GM21367 (cell line): ENCODE results near the gene FOXRED1.

ENCODE experiments used
- ATAC-seq: cut with Tn5 transposase; IDR thresholded peaks from one replicate; pipeline ENCODE4 v1.9.1; 2021; ENCODE audit not compliant: unreplicated experiment

FOXRED1 gene

GRCh38 chr11:126310200-126310991 is 41.4 kb downstream of the FOXRED1 start:
- ATAC-seq, result no peak

GRCh38 chr11:126310992-126311310 is 42.0 kb downstream of the FOXRED1 start:
- ATAC-seq, result no peak

GRCh38 chr11:126311401-126312291 is 42.7 kb downstream of the FOXRED1 start:
- peak; percentile 74 for ATAC-seq

- ATAC-seq, result no peak
Measured at GRCh38 chr11:126312961-126313360, 44.0 kb downstream of the FOXRED1 start.

- no peak for ATAC-seq
Measured at GRCh38 chr11:126313826-126314225, 44.9 kb downstream of the FOXRED1 start.

GRCh38 chr11:126317432-126317755 is 48.4 kb downstream of the FOXRED1 start:
- no peak for ATAC-seq

GRCh38 chr11:126317756-126318573 is 49.0 kb downstream of the FOXRED1 start:
- ATAC-seq, result peak; percentile 36

- ATAC-seq, result peak; percentile 83
Measured at GRCh38 chr11:126318574-126319373, 49.8 kb downstream of the FOXRED1 start.

GRCh38 chr11:126319374-126319740 is 50.4 kb downstream of the FOXRED1 start:
- ATAC-seq, result no peak

GRCh38 chr11:126322996-126323395 is 54.0 kb downstream of the FOXRED1 start:
- ATAC-seq, result no peak

GRCh38 chr11:126327281-126328000 is 58.5 kb downstream of the FOXRED1 start:
- ATAC-seq, result no peak
